ENCODE results near the gene NOTUM.
A peak's percentile ranks its signal among the peaks of the same experiment; 100 is the strongest.

NOTUM gene

GRCh38 chr17:81976332-81977210 is 15.6 kb upstream of the NOTUM start:
- peak; percentile 41 for DNase-seq

- no peak for DNase-seq
Observed at GRCh38 chr17:81973432-81973831, 12.4 kb upstream of the NOTUM start.

- no peak for DNase-seq
Observed at GRCh38 chr17:81968850-81969812, 8.1 kb upstream of the NOTUM start.

- DNase-seq: no peak
Observed at GRCh38 chr17:81968396-81968745, 7.4 kb upstream of the NOTUM start.

GRCh38 chr17:81967533-81968395 is 6.8 kb upstream of the NOTUM start:
- peak; percentile 57 for DNase-seq

- no peak for DNase-seq
Observed at GRCh38 chr17:81967244-81967532, 6.2 kb upstream of the NOTUM start.

- no peak for DNase-seq
Observed at GRCh38 chr17:81966343-81967243, 5.6 kb upstream of the NOTUM start.

GRCh38 chr17:81964081-81964849 is 3.3 kb upstream of the NOTUM start:
- no peak for DNase-seq

- no peak for DNase-seq
Observed at GRCh38 chr17:81962499-81963441, 1.8 kb upstream of the NOTUM start.

GRCh38 chr17:81961521-81962498 is 823 bp upstream of the NOTUM start:
- no peak for DNase-seq

GRCh38 chr17:81960130-81960958 is 643 bp downstream of the NOTUM start:
- DNase-seq: no peak

- DNase-seq: peak; percentile 64
Observed at GRCh38 chr17:81959362-81960129, 1.4 kb downstream of the NOTUM start.

- DNase-seq: no peak
Observed at GRCh38 chr17:81958633-81959342, 2.2 kb downstream of the NOTUM start.

- no peak for DNase-seq
Observed at GRCh38 chr17:81957691-81958432, 3.1 kb downstream of the NOTUM start.
